Activated CD4-positive, alpha-beta T cell treated with anti-CD3 and anti-CD28 coated beads for 24 hours (primary cell): ENCODE measurements around the gene P2RX2.

Experiments
- DNase-seq, 2 donors: peaks; one replicate each; pipeline ENCODE4 v3.0.0-alpha.2; 2020; ENCODE audit warnings: low read depth in 2 of 2

The P2RX2 gene

DNA sequence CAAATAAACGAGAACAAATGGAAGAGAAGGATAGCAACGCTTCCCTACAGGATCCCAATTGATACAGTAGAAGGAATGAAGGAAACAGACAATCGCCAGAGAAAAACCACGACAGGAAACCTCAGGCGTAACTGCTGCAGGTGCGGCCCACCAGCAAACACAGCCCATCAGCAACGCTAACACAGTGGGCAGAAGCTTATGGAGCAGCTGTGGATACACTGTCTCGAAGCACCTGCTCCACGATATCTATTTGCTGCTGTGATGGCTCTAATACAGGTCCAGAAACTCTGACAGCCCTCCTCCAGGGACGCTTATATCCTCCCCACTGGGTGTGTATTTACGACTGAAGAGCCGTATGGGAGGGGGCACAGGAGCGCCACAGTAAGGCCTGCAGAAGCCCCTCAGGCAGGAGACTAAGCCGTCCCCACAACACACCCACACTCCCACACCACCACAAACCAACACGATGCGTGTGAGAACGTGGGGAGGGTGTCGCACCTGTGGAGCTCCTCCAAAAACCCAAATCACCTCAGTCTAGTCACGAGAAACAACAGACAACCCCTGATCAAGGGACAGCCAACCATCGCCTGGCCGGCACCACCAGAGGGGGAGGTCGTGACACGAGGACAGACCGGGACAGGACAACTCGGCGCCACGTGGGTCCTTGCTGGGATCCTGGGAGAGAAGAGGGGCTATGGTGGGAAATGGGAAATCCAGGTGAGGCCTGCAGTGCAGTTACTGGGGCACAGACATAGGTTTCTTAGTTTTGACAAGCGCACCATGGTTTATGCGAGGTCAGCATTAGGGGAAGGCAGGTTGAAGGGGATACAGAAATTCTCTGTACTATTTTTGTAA, 44.6 kb downstream of the P2RX2 start:
- DNase-seq = no peak

DNA sequence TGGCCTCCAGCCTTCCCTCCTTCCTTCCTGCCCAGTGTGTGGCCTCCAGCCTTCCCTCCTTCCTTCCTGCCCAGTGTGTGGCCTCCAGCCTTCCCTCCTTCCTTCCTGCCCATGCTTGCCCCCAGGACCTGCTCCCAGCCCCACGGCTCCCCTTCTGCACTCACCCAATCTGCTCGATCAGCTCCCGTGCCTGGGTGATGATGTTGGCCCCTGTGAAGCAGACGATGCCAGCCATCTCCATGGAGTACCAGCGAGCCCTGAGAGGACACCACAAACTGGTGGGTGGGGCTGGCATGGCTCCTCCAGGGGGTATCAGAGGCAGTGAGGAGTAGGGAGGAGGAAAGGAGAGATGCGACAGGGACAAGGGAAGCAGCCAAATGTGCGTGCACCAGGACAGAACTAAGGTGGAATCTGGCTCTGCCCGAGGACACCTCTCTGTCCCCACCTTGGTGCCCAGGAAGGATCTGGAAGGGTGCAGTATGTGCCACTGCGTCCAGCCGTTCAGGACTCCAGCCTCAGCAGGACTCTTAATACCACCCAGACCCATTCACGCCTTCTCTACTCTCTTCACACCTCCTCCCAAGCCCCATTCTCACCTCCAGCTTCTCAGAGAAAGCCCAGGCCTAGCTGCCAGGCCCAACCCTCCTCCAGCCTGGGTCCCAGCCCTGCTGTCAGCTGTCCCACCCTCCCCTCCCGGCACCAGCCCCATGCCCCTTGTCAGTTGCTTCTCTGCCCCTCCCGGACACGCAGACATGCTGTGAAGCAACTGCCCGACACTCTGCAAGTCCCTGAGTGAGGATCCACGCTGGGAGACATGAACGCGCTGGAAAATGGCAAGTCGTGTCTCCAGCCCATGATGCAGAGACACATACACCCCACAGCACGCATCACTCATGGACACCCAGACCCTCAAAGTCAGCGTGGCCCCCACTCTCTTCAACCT, 45.9 kb downstream of the P2RX2 start:
- no peak for DNase-seq

DNA sequence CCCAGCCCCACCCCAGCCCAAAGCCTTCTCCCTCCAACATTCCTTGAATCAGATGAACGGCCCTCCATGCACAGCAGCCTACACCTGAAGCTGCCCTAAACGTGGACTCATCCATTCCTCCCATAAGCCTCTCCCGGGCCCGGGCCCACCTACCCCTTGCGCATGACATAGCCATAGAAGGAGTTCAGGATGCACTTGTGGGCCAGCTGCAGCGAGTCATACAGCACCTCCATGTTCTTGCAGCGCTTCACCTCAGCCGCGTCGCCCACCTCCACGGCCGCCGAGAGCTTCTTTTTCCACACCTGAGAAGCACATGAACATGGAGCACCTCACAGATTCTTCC, 46.5 kb downstream of the P2RX2 start:
- DNase-seq = no peak

DNA sequence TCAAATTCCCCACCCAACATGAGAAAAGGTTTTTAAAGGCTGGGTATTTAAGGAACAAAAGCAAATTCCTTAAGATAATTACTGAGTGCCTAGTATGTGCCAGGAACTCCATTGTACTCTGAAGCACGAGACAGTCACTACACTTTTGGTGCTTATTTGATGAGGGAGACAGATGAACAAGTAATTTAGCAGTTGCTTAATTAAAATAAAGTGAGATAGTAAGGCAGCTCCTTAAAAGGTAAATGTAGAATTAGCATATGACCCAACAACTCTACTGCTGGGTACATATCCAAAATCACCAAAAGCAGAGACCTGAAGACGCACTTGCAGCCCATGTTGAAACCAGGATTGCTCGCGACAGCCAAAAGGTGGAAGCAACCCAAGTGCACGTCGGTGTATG, 47.2 kb downstream of the P2RX2 start:
- DNase-seq = no peak

DNA sequence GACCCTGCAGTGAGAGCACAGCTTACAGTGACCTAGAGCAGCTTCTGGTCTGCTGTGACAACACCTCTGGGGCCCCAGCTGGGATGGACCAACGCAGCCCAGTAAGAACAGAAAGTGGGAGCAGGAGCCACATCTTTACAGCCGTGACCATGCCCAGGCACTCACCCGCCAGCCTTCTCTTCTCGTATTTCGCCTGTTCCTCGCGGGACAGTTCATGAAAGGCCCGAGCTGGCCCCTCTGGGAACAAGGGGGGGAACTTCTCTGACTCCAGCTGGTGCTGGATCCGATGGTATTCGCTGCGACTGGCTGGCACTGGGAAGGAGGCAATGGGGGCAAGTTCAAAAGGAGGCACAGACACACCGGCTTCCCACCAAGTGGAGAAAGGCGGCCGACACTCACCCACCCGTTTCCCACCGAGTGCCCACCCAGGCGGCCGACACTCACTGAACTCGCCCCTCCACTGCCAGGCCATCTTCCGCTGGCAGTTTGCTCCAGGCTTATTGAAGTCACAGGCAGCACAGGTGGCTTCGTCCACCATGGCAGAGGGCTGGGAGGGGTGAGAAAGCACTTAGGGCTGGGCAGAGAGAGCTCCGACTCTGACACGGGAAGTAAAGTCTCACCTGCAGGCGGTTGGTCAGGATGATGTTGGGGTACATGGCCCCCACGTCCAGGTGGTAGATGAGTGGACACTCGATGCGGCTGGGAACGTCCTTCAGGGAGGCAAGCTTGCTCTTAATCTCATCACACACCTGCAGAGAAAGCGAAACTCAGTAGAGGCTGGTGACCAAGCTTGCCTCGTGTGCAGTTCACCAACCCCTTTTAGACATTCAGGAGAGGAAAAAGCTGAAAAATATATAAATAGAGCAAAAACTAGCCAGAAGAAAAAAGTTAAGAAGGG, 49.9 kb downstream of the P2RX2 start:
- no peak for DNase-seq

DNA sequence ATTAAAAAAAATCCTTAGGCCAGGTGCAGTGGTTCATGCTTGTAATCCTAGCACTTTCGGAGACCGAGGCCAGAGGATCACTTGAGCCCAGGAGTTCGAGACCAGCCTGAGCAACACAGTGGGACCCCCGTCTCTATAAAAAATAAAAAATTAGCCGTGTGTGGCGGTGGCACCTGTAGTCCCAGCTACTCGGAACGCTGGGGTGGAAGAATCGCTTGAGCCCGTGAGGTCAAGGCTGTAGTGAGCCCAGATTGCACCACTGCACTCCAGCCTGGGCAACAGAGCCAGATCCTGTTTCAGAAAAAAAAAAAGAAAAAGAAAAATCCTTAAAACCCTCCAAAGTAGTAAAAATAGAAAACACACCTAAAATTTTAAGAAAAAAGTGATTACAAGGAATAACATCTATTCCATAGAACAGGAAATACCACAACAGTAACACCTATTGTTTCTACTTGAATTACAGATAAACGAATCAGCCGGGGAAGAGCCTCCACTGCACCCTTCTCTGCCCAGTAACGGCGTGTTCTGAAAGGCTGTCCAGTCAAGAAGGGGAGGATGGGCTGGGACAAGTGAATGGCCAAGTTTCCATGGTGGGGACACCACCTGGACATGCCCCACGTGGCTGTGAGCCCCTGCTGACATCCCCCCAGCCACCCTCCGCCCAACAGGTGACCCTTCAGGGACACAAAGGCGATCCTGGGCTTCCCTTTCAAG, 50.7 kb downstream of the P2RX2 start:
- no peak for DNase-seq
